Stimulated activated CD4-positive, alpha-beta T cell treated with anti-CD3 and anti-CD28 coated beads, Interleukin-4, amount 100 ng/mL, for 24 hours (primary cell): ENCODE results near the gene AKT1S1.

ENCODE experiments used
- DNase-seq: peaks from one replicate; pipeline ENCODE4 v3.0.0-alpha.2; 2020

The AKT1S1 gene

GRCh38 chr19:49852631-49853126 is 24.5 kb downstream of the AKT1S1 start:
- DNase-seq, result no peak

GRCh38 chr19:49851456-49852259 is 25.5 kb downstream of the AKT1S1 start:
- DNase-seq, result peak; percentile 32

- peak; percentile 88 for DNase-seq
Observed at GRCh38 chr19:49850487-49851342, 26.4 kb downstream of the AKT1S1 start, which contains the start of gene PTOV1. TSS of gene PTOV1 (plus strand) at chr19:49851159.

GRCh38 chr19:49850221-49850486 is 27.0 kb downstream of the AKT1S1 start:
- DNase-seq, result no peak

- no peak for DNase-seq
Observed at GRCh38 chr19:49849433-49850220, 27.5 kb downstream of the AKT1S1 start.

DNA sequence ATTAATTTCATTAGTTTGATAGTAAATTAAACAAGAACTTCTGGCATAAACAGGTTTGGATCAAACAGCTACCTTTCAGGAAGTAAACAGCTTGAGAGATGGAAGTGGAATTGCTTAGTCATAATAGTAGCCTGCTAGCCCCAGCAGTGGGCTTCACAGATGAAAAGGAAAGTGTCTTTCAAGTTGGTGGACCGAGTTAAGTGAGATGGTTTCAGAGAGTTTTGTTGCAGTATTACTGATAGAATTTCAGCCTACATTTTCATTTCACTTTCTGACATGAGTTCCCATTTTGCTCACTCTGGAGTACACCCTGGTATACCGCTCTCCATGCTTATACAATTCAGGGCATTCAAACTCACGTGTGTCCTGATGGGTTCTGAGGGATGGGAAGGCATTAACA is 28.2 kb downstream of the AKT1S1 start:
- DNase-seq, result no peak

- no peak for DNase-seq
Observed at GRCh38 chr19:49847731-49848696, 29.1 kb downstream of the AKT1S1 start.

GRCh38 chr19:49846408-49846807 is 30.7 kb downstream of the AKT1S1 start:
- DNase-seq, result no peak

GRCh38 chr19:49845414-49845813 is 31.7 kb downstream of the AKT1S1 start:
- DNase-seq, result no peak

DNA sequence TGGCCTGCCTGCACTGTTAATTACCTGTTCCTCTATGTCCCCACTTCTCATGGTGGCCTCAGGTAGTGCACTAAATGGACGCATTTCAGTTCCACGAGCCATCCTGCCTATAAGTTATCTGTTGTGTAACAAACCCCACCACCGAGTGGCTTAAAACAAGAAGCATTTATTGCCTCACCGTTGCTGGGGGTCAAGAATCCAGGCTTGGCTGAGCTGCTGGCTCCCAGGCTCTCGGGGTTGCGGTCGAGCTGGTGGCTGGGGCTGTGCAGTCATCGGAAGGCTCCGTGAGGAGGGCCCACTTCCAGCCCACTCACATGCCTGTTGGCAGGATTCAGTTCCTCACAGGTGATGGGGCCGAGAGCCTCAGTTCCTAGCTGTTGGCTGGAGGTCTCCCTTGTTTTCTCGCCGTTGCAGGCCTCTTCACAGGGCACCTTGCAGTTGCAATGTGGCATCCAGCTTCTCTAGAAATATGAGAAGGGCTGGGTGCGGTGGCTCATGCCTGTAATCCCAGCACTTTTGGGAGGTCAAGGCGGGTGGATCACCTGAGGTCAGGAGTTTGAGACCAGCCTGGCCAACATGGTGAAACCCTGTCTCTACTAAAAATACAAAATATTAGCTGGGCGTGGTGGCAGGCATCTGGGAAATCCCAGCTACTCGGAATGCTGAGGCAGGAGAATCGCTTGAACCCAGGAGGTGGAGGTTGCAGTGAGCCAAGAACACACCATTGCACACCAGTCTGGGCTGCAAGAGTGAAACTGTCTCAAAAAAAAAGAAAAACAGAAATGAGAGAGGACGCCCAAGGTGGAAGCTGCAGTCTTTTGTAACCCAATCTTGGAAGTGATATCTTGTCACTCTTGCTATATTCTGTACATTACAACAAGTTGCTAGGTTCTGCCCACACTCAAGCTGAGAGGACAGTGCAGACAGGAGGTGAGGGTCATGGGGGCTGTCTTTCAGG is 32.7 kb downstream of the AKT1S1 start:
- DNase-seq, result no peak

GRCh38 chr19:49843265-49843664 is 33.9 kb downstream of the AKT1S1 start:
- DNase-seq, result no peak

- DNase-seq, result no peak
Observed at GRCh38 chr19:49840736-49841249, 36.4 kb downstream of the AKT1S1 start.

- DNase-seq, result no peak
Observed at GRCh38 chr19:49840321-49840720, 36.8 kb downstream of the AKT1S1 start.

GRCh38 chr19:49839713-49840112 is 37.4 kb downstream of the AKT1S1 start:
- DNase-seq, result no peak

DNA sequence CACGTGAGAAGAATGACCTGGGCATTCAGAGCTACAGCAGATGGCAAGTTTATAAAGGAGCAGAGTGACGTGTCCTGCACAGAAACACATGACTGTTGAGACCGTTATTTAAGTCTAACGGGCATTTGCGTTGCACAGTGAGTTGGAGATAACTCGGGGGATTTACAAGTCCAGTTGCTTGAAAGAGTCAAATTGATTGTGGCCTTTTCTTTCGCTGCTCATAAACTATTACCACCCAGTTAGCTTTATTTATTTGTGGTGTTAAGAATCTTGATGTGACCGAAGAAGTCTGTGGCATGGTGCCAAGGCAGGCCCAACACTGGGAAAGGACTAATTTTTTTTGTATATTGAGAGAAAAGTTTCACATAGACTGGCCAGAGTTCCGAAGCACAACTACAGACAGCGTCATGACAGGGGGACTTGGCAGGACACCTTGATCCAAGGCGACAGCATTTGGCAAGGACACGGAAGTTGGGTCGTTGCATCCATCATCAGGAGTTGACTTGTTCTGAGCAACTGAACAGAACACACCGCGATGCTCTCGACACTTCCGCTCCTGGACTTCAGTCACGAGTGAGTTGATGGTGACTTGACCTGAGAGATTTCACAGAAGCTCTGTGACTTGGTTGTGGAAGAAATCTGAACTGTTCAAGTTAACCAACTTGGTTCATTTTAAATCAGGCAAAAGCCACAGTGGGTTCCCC is 38.1 kb downstream of the AKT1S1 start:
- DNase-seq, result no peak

DNA sequence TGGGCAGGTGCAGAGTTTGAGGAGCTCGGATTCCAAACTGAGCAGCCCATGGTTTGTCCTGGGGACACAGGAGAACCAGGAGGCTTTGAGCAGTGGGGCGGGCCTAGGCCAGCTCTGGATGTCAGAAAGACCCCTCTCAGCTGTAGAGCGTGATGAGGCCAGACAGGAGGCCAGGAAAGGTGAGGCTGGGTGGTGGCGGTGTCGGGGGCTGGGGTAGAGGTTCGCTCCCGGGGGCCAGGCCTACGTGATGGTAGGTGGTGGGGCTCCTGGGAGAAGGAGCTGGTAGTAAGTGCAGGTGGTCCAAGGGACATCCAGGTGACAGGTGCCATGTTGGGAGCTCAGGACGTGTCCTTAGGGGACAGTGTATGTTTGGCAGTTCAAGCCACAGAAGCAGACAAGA is 39.7 kb downstream of the AKT1S1 start:
- DNase-seq, result no peak

- no peak for DNase-seq
Observed at GRCh38 chr19:49837009-49837310, 40.2 kb downstream of the AKT1S1 start.

DNA sequence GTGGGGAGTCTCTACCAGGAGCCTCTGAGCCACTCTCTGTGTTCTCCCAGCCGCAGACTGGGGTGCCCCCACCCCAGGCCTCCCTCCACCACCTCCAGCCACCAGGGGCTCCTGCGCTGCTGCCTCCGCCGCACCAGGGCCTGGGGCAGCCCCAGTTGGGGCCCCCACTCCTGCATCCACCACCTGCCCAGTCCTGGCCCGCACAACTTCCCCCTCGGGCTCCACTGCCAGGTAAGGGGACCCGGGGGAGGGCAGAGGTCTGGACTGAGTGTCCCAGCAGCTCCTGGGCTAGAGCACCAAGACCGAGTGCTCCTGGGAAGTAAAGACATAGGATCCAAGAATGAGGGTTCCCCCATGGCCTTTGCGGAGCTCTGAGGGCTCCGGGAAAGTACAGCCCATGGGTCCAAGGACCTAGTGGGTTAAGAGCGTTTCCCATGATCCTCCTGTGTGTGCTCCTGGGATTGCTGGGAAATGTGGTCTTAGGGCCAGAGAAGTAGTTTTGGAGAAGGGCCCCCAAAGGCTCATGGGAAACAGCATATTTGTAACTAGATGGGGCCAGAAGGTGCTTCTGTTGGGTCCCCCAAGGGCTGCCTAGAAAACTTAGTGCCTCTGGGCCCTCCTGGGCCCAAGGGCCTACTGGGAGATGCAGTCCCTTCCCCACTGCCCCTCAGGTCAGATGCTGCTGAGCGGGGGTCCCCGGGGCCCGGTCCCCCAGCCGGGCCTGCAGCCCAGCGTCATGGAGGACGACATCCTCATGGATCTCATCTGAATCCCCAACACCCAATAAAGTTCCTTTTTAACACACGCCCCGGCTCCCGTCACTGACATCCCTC is 40.8 kb downstream of the AKT1S1 start:
- DNase-seq, result no peak

DNA sequence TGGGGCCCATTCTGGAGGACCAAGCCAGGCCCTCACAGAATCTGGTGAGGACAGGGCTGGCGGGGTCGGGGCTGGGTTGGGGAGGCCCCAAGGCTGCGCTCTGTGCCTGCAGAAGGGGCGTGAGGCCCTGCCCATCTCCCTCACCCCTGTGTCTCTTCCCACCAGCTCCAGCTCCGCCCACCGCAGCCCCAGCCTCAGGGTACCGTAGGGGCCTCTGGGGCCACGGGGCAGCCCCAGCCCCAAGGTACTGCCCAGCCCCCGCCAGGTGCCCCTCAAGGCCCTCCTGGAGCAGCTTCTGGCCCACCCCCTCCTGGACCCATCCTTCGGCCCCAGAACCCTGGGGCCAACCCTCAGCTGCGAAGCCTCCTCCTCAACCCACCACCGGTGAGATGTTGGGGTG is 41.6 kb downstream of the AKT1S1 start:
- no peak for DNase-seq
